GM21825 (cell line): ENCODE data around the gene AADACL2.
"Not testable (repeated sequence)": the region's sequence is repeated elsewhere in the genome, so short reads cannot be mapped to it uniquely, and the experiment has no call there.

Experiments
- ATAC-seq: cut with Tn5 transposase; IDR thresholded peaks from one replicate; pipeline ENCODE4 v1.9.1; 2021; ENCODE audit warnings: mild to moderate bottlenecking, moderate library complexity; ENCODE audit not compliant: unreplicated experiment

AADACL2 gene

GRCh38 chr3:151733613-151734012 lies at the start of gene AADACL2:
Gene AADACL2 (plus strand): TSS chr3:151733927. CDS start chr3:151734036, 109 bp downstream.
- ATAC-seq, result no peak

DNA sequence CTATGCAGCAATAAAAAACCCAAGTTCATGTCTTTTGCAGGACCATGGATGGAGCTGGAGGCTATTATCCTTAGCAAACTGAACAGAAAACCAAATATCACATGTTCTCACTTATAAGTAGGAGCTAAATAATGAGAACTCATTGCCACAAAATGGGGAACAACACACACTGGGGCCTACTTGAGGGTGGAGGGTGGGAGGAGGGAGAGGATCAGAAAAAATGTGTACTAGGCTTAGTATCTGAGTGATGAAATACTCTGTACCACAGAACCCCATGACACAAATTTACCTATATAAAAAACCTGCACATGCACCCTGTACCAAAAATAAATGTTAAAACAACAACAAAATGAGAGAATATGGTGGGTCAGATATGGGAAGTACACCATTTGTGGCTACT lies 49.6 kb upstream of the AADACL2 start:
- no peak for ATAC-seq

DNA sequence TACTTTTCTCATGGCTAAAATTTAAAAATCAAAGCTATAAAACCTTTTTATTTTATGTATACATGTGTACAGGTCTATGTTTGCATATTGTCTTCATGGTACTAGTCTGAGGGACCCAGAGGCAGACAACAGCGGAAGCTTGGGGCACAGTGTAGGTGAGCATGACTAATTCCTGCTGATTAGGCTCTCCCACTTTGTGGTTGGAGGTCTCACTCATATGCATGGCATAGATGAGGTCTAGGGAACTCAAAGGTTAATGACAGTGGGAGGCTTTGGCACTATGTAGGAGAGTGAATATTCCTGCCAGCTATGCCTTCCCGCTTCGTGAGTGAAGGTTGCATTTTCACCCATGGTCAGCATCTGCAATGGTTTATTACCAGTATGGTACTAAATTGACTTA lies 47.5 kb upstream of the AADACL2 start:
- ATAC-seq, result no peak

DNA sequence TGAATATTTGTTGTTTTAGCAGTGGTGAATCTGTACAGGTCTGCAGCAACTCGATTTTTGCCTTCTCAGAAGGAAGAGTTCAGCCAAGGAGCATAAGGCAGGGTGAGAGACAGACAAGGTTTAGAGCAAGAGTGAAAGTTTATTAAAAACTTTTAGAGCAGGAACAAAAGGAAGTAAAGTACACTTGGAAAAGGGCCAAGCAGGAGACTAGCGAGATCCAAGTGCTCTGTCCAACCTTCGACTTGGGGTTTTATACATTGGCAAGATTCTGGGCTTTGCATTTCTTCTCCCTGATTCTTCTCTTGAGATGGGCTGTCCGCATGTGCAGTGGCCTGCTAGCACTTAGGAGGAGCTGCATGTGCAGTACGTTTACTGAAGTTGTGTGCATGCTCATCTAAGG lies 46.7 kb upstream of the AADACL2 start:
- no peak for ATAC-seq

DNA sequence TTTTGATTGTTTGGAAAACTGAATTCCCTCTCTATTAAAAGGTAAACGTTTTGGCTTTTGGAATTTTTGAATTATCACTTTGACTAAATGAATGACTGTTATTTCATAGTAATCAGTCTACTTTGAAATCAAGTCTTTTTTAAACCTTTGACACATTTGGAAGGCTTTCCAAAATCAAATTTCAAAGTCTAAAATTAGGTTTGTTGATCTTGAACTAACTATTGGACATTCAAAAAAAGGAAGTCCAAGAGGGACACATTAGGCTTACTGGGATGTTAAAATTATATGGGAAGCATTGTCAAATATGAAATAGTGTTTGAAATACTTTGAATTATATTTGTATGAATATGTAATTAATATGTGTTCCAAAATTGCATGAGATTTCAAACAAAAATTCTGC lies 45.2 kb upstream of the AADACL2 start:
- ATAC-seq, result no peak

DNA sequence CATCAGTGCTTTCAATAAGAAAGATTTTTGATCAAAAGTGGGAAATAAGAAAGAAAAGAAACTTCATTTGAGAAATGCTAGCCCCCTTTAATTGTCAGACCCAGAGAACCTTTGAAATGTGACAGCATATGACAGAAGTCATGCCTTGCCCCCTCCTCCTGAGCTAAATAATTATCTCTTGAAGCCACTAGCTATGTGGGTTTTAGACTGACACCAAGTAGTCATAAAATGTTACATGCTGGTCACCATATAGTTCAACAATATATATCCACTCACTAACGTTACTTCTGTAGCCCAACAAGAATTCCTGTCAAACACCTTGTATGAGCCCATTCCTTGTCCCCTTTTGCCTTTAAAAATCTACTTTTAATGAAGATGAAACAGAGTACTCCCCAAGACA lies 43.1 kb upstream of the AADACL2 start:
- ATAC-seq, result no peak

DNA sequence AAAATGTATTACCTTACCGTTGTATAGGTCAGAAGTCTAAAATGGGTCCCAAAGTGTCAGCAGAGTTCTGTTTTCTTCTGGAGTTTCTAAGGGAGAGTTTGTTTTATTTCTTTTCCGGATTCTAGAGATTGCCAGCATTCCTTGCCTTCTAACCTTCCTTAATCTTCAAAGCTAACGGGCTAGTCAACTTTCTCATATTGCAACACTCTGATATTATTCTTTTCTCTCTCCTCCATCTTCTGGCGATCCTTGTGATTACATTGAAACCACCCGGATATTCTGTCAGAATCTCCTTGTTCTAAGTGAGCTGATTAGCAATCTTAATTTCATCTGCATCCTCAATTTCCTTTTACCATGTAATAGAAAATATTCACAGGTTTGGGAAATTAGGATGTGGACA lies 36.2 kb upstream of the AADACL2 start:
- ATAC-seq, result no peak

DNA sequence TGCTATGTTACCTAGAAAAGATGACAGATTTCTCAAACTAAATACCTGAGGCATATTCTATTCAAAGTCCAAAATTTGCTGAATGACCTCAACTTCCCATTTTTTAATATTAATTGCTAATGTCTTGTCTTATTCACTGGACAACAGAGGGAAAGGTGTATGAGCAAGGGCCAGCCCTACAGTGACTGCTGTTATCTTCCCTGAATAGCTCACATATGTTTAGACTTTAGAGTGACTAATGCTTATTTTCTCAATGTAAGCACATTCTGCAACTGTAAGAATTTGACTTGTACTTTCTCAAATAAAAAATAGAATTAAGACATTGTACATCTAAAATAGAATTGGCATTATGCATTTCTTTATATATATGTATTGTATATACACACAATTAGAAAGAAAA lies 26.5 kb upstream of the AADACL2 start:
- no peak for ATAC-seq

DNA sequence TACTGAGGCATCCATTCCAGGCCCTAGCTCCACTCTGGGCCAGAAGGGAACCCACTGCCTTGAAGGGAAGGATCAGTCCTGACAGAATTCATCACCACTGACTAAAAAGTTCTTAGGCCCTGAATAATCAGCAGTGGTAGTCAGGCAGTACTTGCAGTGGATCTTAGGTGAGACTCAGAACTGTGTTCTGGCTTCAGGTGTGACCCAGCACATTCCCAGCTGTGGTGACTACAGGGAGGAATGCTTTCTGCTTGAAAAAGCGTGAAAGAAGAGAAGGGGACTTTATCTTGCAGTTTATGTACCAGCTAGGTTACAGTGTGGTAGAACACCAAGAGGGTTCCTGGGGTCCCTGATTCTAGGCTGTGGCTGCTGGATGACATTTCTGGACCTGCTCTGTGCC lies 24.9 kb upstream of the AADACL2 start:
- no peak for ATAC-seq

GRCh38 chr3:151709847-151710246 lies 23.9 kb upstream of the AADACL2 start:
- no peak for ATAC-seq

DNA sequence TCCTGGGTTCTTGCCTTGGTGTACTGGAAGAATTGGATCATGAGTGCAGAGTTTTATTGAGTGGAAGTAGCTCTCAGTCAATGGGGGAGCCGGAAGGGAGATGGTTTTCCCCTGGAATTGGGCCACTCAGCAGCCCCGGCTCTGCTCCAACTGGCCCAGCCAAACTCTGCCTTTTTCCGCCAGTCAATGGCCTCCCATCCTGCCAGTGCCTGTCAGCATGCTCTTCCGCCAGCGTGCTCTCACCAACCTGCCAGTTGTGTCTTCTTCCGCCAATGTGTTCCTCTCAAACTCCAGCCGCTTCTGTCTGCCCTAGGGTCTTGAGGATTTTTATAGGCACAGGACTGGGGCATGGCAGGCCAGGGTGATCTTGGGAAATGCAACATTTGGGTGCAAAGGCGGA lies 12.4 kb upstream of the AADACL2 start:
- ATAC-seq, result no peak

GRCh38 chr3:151722856-151723255 lies 10.9 kb upstream of the AADACL2 start:
- ATAC-seq, result no peak

GRCh38 chr3:151724576-151725562 lies 8.9 kb upstream of the AADACL2 start:
- no peak for ATAC-seq

GRCh38 chr3:151726016-151726415 lies 7.7 kb upstream of the AADACL2 start:
- no peak for ATAC-seq

GRCh38 chr3:151732861-151733260 lies 866 bp upstream of the AADACL2 start:
- ATAC-seq, result no peak

DNA sequence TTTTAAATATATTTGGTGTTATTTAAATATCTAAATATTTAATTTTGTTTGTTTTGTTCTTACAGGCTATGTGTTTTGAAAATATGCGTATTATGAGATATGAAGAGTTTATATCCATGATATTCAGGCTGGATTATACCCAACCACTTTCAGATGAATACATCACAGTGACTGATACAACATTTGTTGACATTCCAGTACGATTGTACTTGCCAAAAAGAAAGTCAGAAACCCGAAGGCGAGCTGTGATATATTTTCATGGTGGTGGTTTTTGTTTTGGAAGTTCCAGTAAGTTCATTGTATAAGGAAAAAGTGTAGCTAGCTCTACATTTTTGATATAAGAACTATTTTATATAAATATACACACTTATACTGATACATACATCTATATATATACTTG lies 6.9 kb downstream of the AADACL2 start:
- no peak for ATAC-seq

DNA sequence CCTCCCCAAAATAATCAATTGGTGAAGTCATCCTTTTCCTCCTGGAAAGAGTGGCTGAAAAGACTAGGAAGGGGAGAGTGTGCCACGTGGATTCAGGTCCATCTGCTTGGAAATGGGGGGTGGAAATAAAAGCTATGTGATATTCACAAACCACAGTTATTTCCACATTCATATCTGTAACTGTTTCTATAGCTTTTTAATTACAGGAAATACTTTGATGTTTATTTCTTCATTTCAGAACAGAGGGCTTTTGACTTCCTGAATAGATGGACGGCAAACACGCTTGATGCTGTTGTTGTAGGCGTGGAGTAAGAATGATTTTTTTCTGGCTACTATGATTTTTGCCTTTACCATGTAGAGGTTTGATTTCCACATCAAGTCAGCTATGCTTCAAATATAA lies 10.1 kb downstream of the AADACL2 start:
- ATAC-seq, result no peak

DNA sequence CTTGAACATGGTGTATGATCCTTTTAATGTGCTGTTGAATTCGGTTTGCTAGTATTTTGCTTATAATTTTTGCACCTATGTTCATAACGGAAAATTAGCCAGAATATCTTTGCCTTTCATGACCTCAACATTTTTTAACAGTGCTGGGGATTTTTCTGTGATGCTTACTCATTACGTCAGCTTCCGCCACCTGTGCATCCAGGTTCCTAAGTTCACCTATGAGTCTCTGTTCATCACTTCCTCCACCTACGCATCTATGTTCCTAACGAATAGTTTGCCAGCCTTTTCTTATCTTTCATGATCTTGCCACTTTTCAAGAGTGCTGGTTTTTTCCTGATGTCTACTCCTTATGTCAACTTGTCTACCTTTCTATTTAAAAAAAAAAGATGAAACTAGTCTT lies 16.5 kb downstream of the AADACL2 start:
- ATAC-seq, result no peak

- no peak for ATAC-seq
Measured at GRCh38 chr3:151750678-151751077, 17.0 kb downstream of the AADACL2 start.

DNA sequence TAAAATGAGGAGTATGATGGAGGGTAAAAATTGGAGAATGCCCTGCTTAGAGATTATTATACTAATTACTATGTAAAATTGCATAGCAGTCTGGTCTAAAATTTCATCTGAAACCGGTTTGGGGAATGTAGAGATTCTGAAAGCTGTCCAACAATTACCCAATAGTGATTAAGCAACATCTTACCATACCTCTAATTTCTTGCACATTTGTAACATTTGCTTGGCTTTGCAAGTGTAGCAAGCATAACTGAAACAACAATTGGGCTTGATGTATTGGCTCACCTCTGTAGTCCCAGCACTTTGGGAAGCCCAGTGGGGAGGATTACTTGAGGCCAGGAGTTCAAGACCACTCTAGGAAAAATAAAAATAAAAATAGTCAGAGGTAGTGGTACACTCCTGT lies 17.4 kb downstream of the AADACL2 start:
- no peak for ATAC-seq

DNA sequence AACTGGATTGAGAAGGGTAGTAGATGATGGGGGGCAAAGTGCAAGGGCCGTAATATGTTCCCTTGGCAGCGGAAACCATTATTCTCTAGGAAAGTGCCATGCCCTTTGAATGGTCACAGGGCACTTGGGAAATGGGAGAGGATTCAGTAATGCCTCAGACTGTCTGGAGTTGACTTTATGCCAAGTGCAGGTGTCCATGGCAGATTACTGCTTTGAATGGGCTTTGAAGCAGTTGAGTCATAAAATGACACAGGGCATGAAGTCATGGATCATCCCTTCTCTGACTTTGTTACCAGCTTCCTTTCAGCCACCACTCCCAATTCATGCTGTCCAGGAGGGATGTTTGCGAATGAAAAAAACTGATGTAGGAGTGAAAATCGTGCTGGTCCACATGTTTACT lies 20.1 kb downstream of the AADACL2 start:
- ATAC-seq, result no peak

DNA sequence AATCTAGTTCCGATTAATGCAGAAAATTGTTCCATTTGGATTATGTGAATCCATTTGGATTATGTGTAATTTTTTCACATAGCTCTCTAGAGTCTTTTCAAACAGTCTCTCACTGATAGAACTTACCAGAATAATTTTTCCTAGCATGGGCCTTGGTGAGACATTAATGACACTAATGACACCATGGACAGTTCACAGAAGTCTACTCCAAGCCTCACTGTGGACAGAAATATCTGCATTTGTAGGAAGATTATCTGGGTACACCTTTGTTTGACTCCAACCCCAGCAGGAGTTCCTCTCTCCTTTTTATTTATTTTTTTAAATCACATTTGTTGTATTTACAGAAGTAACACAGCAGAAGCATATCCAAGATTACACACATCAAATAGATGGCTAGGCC lies 27.9 kb downstream of the AADACL2 start:
- no peak for ATAC-seq

DNA sequence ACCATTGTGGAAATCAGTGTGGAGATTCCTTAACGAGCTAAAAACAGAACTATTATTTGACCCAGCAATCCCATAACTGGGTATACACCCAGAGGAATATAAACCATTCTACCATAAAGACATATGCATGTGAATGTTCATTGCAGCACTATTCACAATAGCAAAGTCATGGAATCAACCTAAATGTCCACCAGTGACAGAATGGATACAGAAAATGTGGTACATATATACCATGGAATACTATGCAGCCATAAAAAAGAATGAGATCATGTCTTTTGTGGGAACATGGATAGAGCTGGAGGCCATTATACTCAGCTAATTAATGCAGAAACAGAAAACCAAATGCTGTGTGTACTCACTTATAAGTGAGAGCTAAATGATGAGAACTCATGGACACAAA lies 31.0 kb downstream of the AADACL2 start:
- not testable (repeated sequence) for ATAC-seq
